GM19455 (cell line): Measurements from ENCODE around the gene ACRBP.

ENCODE experiments used
- ATAC-seq: cut with Tn5 transposase; IDR thresholded peaks from one replicate; pipeline ENCODE4 v1.9.1; 2021; ENCODE audit not compliant: unreplicated experiment

Gene ACRBP

DNA sequence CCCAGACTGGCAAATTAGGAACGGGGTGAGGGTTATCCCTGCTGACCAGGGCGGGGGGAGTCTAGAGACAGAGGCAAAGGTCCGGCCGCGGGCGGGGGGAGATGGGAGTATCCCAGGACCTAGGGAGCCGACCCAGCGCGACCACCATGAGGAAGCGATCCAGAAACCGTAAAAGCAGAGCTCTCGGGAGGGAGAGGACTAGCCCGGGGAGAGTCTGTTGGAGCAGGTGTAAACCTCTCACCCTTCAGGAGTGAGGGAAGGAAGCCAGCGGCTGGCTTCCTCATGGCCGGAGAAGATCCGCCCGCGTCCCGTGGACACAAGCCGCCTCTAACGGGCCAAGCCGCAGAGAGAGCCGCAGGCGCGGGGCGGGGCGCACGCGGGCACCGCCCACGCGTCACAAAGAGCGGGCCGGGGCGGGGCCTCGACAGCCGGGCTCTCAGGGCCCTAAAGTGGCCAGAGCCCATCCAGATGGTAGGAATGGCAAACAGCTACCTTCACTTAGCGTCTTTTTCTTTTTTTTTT is at the start of gene ACRBP:
ACRBP (minus strand) TSS at position 350 of the 522 bp plus-strand sequence; CDS start at position 284, 66 bp downstream.
- no peak for ATAC-seq

DNA sequence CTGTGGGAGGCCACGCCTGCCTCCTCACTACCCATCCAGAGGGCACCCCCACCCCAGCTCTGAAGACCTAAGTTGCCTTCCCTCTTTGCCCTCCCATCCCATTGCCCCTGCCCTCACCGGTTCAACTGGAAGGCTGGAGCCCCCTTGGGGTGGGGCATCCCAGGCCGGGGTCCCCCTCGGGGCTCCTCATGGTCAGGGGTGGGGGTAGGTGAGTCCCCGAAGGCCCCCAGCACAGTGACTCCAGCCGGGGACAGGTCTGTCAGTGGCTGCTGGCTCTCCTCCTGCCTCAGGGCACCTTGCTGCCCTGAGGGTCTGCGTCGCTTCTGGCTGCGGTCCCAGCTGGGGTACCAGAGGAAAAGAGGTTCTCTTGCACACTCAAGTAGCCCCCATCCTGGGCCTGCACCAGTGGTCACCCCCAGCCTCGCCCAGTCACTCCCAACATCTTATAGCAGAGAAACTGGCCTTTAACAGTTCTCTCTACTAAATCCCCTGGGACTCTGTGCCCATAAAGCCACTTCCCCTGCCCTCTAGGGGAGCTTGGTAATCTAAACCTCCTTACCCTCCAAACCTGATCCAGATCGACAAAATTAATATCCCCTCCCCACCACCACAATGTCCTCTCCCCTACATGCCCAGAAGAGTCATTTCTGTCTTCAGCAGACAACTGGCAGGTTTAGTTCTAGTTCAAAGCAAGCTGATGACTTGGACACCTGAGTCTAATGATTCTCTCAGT is 48.2 kb upstream of the ACRBP start:
- ATAC-seq = no peak

DNA sequence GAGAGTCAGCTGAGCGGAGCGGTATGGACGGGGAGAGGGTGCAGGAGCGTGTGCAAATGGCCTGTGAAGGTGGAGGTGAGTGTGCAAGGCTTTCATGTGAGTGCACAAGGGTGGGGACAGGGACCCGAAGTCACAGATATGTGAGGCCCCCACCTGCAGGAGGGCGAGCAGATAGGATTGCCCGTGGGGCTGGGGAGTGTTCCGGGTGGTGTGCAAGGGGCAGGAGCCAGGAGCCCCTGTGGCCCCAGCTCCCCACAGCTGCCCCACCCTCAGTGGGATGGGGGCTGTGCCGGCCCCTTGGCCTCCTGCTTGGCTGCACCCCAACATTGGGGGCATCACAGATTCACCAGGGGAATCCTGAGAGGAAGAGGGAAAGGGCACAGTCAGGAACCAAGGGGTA is 47.5 kb upstream of the ACRBP start:
- ATAC-seq = no peak

DNA sequence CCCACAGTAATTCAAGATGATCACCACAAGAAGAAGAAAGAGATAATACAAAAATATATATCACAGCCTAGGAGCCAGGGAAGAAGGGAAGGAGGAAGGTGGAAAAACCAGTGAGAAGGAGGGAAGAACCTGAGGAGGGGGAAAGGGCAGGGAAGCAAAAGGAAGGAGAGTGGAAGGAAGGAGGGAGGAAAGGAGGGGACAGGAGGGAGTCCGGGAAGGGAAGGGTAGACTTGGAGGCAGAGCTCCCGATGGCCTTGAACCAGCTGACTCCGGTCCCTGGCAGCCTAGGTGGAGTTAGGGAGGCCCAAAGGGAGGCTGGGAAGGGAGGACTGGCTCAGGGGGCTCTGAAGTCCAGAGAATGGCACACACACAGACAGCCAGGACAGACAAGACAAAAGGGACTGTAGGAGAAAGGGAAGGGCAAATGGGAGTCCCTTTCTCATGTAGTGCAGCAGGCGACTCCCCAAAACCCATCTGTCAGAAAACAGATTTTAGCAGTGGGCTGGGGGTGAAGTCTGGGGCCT is 46.7 kb upstream of the ACRBP start:
- ATAC-seq = no peak

DNA sequence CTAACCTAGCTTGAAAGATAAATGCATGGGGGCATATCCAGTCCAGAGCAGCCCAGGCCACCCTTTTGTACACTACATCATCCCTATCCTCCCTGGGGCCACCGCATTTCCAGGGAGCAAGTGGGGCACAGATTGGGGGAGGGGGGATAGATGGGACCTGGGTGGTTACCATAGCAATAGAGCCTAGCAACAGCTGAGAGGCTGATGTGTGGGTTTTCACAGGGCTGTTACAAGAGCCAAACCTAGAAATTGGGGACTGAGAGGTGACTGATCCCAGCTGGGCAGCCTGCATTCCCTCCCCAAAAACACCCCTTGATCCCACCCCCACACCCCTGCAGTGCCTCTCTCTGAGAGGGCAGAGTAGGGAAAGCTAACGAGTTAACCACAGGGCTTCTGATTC is 45.7 kb upstream of the ACRBP start:
- ATAC-seq = no peak

DNA sequence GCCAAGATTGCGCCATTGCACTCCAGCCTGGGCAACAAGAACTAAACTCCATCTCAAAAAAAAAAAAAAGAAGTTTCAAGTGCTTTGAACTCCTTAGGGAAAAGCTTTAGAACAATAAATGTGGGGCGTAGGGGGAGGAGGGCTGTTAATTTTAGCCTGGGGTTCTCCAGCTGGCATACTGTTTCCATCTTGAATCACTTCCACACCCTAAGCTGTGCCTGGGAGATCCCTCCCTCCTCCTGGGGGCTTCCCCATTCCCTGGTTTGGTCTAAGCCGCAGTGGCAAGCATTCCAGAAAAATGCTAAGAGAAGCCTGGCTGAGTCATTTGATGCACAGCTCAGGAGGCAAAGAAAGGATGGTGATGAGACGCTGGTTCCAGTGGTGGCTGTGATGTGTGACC is 44.2 kb upstream of the ACRBP start:
- no peak for ATAC-seq

DNA sequence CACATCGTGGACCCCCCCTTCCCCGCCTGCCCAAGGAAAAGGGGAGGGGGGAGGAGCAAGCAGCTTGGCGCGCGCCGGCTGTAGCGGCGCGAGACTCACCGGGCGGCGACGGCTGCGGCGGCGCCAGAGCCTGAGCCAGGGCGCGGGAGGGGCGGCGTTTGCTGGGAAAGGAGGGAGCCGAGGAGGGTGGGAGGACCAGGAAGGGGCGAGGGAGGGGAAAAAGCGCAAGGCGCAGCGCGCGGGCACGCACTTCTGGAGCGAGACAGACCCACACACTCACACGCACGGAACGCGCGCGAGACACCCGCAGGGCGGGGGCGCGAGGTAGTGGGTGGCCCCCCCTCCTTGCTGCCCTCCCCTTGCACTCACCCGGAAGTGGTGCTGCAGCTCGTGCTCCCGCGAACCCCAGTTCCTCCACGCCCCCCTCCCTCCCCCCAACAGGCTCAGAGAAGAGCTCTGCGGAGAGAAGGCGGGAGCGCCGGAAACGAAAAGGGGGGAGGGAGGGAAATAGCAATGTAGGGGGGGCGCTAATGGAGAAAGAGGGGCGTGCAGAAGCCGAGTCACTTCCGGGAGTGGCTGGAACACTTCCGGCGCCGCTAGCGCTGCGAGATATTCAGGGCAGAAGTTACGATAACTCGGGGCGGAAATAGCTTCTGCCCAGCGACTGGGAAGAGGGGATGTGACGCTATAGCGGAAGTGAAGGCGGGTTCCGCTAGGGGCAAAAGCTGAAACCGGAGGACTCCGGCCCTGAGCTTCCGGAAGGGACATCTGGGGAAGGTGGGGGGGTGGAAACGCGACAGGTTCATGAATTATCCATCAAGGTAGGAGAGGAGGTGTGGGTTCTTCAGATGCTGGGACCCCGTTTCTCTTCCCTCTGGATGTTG is 42.0 kb upstream of the ACRBP start, which contains the start of gene ZNF384:
ZNF384 (minus strand) TSS at position 377 of the 884 bp plus-strand sequence. CDS start 9,855 bp downstream, outside the sequence.
- peak; percentile 84 for ATAC-seq

DNA sequence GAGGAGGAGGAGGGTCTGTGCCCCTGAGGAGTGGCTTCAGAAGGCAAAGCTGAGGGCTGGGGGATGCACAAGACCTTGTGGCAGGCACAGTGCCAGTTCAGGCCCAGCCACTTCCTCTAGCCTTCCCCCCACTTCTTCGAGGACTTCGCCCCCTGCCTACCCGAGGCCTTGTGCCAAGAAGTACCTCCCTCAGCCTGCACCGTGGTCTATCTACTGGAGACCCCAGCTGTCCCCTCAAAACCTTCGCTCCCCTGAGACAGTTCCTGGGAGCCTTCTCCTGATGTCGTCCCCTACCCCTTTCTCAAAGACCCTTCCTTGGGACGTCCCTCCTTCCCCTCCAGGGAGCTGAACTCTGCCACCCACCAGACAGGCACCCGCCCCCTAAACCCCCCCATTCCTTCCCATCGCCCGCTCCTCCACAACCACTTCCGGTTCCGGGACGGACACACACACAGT is 41.3 kb upstream of the ACRBP start:
- no peak for ATAC-seq

DNA sequence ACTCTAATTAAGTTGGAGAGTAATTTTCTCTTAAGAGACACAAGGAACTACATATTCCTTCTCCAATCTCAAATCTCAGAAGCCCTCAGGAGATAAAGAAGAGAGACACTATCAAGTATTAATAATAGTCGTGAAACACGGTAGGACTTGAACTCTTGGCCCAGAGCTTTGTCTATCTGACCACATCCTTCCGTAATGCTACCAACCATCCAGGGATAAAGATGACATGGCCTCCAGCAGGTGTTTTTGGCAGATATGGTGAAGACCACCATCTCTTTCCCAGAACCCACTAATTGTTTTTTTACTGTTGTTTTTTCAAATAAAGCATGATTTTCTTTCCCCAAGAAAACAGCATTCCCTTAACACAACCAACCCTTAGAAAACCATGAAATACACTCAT is 38.6 kb upstream of the ACRBP start:
- no peak for ATAC-seq

DNA sequence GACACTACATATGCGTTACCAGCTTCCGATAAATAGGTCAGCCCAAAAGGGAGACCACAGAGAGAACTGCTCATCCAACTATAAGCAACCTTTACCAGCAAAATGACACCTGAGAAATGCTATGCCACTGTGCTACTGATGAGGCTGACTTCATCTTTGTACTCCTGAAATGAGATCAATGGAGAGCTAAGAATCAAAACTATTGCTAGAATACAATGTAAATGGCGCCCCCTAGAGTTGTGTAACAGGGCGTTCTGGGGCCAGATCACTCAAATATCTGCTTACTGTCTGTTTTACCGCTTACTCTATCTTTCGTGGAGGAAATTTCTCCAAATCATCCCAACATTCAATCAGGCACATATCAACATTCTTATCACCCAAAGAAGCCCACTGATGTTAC is 37.4 kb upstream of the ACRBP start:
- ATAC-seq = no peak

DNA sequence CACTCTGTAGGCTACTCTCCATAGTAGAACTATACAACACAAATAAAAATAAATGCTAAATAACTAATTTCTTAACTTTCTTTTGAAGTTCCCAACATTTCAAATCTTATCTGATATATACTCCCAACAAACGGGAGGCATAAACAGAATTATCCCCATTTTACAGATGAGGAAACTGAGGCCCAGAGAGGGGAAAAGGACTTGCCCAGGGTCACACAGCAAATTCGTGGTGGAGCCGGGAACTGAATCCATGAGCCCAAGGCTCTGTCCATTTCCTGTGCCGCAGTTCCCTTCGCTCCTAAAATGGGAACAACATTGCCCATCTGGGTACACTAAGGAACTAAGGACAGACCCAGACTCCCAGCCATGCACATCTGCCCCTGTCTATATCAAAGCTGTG is 29.7 kb upstream of the ACRBP start:
- ATAC-seq = no peak

DNA sequence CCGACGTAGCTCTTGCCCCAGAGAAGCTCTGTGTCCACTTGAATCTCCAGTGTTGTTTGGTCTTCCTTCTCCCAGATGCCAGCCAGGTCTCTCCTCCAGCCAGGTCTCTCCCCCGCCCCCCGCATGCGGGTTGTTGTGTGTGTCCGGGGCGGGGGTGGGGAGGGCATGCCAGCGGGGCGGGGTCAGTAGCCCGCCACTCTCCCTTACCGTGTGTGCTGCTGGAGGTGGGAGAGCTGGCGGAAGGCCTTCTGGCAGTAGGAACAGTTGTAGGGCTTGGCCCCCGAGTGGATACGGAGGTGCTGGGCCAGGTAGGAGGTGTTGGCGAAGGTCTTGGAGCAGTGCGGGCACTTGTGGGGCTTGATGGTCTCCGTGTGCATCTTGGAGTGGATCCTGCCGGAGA is 24.9 kb upstream of the ACRBP start:
- no peak for ATAC-seq

DNA sequence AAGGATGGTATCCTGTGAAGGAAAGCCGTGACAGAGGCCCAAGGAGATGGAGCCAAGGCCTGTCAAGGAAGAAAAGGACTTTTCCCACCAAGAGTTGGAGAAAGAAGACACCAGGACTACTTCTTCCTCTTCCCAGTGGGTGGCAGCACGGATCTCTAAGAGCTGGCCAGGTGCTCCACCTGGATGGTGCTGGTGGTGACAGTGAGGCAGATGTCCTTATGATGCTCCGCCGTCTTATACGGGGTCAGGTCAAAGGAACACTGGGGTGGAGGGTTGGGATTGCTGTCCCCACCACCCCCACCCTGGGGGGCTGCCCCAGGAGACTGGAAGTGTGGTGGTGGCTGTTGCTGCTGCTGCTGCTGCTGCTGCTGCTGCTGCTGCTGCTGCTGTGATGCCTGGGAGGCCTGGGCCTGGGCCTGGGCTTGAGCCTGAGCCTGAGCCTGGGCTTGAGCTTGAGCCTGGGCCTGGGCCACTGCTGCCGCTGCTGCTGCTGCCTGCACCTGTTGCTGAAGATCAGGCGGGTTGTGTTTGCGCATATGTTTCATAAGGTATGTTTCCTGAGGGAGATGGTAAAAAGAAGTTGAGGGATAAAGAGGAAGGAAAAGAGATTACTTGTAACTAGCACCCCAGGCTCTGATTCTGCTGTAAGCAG is 20.5 kb upstream of the ACRBP start:
- no peak for ATAC-seq

DNA sequence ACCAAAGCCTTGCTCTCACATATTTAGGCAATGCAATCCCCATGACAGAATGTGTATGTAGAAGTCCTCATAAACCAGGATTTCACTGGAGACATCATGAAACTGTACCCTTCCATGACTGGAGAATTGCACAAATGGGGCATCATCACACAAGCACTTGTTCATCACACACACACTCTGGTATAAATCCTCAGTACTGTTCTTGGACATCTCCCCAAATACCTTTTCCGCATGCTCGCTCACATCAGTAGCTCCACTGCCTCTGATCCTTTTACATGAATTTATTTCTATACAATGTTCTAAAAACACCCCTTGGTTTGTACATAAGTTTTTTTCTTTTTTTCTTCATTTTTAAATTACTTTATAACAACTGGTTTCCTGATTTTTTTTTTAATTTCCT is 19.0 kb upstream of the ACRBP start:
- no peak for ATAC-seq

DNA sequence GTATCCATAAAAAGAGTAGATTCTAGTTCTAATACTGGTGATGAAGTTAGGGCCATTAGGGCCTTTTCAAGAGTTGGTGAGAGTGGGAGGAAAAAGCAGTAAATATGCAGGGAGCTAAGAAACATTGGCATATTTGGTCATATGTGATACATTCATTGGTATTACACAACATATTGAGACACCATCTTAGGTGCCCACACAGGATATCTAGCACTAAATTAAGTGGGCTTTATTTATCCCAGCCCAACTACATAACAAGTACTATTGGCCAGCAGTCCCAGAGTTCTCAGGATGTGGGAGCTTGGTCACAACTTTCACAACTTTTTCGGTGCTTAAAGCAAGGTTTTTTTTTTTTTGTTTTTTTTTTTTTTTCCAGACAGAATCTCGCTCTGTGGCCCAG is 17.7 kb upstream of the ACRBP start:
- ATAC-seq = no peak

DNA sequence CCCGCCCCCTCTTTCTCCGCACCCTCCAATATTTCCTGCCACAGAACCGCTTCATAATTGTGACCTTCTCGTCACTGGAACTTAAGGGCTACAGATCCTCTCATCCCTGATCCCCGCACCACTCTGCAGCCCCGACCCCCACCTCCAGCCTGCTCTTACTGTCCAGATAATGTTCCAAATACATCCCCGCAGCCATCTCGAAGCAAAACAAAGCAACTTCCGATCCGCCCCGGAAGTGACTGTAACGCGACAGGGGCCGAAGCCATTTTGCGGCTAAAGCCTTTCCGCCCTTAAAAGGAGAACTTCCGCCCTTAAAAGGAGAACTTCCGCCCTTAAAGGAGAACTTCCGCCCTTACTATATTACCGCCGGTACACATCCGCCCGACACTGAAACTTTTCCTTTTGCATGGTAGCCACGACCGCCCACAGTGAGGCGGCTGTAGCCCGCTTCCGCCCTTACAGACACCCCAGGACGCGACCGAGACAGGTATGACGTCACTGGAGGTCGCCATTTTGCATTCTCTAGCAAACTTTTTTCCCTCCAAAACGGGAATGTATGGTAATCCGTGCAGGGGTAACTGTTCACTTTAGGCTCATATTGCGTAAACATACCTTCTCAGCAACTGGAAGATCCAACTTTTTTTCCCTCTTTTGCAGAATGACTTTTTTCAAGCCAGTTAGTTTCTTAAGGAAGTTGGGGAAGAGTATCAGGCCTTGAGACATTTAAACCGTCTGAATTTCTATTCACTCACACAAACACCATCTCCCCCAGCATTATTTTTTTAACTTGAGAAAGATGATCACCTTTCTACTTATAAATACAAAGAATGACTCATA is 15.9 kb upstream of the ACRBP start, which contains the start of gene ING4:
ING4 (minus strand) TSS at position 214 of the 837 bp plus-strand sequence; CDS start at position 196, 18 bp downstream.
- peak; percentile 95 for ATAC-seq

DNA sequence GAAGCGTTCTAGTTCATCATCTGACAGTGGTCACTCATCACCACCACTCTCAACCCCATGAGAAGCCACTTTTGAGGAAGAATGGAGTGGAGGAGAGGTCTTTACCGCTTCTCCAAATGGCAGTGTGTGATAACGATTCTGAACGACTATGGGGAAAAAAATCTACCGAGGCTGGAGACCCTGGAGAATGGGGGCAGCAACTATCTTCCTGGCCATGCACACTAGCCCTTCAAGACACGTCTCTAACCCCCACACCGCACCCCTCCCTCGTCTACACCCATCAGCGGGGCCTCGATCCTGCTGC is 15.3 kb upstream of the ACRBP start:
- ATAC-seq = peak; percentile 22

DNA sequence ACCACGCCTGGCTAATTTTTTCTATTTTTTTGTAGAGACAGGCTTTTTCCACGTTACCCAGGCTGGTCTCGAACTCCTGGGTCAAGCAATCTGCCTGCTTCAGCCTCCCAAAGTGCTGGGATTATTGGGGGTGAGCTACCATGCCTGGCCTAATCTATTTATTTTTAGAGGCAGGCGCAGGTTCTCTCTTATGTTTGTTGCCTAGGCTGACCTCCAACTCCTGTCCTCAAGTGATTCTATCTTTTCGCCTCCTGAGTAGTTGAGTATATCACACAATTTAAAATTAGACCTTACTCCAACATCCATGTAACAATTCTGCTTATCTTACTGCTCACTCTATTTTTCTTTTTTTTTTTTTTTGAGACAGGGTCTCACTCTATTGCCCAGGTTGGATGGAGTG is 6.8 kb upstream of the ACRBP start:
- no peak for ATAC-seq

DNA sequence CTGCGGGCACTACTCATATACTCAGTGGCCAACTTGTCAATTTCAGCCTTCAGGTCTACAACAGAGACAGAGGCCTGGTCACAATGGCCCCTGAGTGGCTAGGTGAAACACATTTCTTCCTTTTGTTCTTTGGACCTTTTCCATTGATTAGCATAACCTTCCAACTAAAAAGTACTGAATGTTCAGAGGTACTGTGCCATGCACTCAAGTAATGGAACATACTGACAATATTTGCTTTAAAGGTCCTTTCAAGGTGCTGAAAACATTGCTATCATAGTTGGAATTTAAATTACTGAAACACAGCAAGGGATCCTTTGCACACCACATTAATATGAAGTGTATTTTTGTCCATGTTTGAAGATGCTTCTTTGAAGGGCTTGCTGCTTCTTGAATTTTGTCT is 6.1 kb upstream of the ACRBP start:
- no peak for ATAC-seq

DNA sequence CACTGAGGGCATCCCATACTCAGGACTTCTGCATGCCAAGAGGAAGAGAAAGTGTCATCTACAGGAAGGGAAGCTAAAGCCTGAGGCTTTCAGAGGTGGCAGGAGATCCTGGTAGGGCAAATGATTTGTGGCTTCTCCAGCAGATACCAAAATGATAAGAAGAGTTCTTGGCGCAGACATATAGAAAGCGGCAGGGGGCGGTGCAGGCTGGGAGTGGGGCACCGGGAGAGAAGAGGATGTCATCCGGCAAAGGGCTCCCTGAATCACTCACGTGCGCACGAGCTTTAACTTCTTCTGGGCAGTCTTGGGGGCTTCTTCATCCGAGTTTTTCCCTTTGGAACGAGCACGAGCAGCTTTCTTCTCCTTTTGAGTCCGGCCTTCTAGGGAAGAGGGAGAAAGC is 5.2 kb upstream of the ACRBP start:
- ATAC-seq = no peak
